Measurements from ENCODE around the gene IQCF2.
A peak's percentile ranks its signal among the peaks of the same experiment; 100 is the strongest.
"Not testable (repeated sequence)": the region's sequence is repeated elsewhere in the genome, so short reads cannot be mapped to it uniquely, and the experiment has no call there.

IQCF2 gene

GRCh38 chr3:51860703-51861665, at the start of gene IQCF2:
IQCF2 (plus strand) TSS chr3:51861615; CDS start chr3:51861667, 52 bp downstream.
- DNase-seq (ENCODE audit: insufficient read length, low spot score) (no peak), FAIRE-seq (no peak)

- DNase-seq (ENCODE audit: insufficient read length, low spot score) (no peak), FAIRE-seq (no peak)
Observed at GRCh38 chr3:51813539-51813938, 47.9 kb upstream of the IQCF2 start.

GRCh38 chr3:51814034-51814433, 47.4 kb upstream of the IQCF2 start:
- DNase-seq (ENCODE audit: insufficient read length, low spot score) (no peak), FAIRE-seq (no peak)

GRCh38 chr3:51815614-51816013, 45.8 kb upstream of the IQCF2 start:
- DNase-seq (ENCODE audit: insufficient read length, low spot score) (no peak), FAIRE-seq (no peak)

DNA sequence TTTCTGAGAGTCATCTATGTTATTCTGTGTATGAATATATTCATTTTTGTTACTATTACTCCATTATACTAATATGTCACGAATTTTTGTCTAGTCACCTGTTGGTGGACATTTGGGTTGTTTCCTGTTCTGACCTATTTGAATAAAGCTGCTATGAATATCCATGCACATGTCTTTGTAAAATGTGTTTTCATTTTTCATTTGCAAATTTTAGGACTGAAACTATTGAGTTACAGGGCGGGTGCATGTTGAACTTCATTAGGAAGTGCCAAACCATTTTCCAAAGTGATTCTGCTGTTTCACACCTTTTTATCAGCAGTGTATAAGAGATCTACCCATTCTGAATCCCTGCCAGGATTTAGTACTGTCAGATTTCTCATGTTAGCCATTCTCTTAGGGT, 44.7 kb upstream of the IQCF2 start:
- no peak for FAIRE-seq
- DNase-seq (ENCODE audit: insufficient read length, low spot score), result no peak

GRCh38 chr3:51817375-51817774, 44.0 kb upstream of the IQCF2 start:
- DNase-seq (ENCODE audit: insufficient read length, low spot score) (no peak), FAIRE-seq (no peak)

GRCh38 chr3:51819151-51819550, 42.3 kb upstream of the IQCF2 start:
- peak; percentile 66 for FAIRE-seq
- no peak for DNase-seq (ENCODE audit: insufficient read length, low spot score)

DNA sequence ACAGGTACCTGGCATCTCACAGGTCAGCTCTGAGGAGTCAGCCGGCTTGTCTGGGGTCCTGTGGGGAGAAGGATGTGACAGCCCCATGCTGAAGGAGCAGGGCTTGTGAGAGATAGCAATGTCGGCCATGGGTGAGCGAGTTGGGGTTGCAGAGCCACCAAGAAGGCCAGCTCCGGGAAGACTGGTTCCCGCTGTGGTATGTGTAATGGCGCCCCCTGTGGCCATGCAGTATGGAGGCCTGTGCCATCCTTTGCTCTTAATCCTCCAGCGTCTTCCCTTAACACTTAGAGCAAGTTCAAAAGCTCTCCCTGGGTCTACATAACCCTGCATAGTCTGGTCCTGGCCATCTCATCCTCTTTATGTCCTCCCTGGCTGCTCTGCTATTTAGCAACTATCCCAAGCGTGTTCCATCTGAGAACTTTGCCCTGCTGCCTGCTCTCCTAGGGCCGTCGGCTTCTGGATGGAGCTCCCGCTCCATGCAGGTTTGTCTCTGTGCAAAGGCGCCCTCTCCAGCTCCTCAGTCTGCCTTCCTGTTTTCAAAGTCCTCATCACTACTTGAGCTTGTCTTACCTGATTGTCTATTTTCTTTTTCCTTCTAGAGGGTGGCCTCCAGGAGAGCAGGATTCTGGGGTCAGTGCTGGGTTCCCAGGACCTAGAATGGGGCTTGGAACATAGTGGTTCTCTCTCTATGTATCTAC, 41.6 kb upstream of the IQCF2 start:
- peak; percentile 21 for DNase-seq (ENCODE audit: insufficient read length, low spot score)
- no peak for FAIRE-seq

DNA sequence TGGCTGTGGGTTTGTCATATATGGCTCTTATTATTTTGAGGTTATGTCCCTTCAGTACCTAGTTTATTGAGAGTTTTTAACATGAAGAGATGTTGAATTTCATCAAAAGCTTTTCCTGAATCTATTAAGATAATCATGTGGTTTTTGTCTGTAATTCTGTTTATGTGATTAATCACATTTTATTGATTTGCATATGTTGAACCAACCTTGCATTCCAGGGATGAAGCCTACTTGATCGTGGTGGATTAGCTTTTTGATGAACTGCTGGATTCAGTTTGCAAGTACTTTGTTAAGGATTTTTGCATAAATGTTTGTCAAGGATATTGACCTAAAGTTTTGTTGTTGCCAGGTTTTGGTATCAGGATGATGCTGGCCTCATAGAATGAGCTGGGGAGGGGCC, 33.1 kb upstream of the IQCF2 start:
- FAIRE-seq, result no peak
- no peak for DNase-seq (ENCODE audit: insufficient read length, low spot score)

- no peak for DNase-seq (ENCODE audit: insufficient read length, low spot score)
- FAIRE-seq, result no peak
Observed at GRCh38 chr3:51830345-51830744, 31.1 kb upstream of the IQCF2 start.

DNA sequence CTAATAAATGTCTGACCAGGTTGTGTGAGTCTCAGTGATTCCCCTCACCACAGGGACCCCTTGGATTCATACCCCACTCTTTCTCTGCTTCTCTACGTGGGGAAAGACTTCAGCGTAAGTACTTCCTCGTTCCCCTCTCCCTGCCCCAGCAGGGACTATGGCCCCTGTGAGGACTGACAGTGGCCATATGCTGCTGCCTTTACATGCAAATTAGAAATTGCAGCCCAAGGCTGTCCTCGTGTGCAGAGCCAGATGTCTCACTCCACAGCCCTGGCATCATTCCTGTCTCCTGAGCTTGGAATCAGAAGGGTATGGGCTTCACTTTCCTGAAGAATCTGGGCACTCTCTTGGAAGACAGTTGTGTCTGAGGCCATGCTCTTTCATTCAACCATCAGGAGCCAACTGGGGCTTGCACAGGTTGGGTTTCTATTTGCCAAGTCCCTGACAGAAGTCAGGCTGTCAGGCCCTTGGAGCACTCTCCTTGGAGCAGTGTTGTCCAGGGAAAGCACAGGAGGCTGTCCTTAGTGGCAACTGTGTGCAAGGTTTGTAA, 30.5 kb upstream of the IQCF2 start:
- DNase-seq (ENCODE audit: insufficient read length, low spot score) (no peak), FAIRE-seq (no peak)

DNA sequence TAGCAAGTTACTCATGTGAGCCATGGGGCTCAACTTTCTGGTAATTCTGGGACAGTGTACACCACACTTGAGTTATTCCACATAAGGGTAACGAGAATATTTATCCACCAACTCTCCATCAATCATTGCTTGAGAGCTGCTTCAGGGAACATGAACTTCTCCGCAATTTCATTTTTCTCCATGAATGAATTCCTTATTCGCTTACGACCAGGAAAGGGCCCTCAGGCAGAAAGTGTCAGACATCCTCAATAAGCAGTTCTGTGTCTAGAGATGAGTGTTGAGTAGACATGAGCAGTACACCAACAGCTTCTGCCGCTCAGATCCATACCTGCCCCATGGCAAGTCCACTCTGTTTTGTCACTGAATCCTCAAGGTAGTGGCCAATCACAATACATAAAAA, 24.8 kb upstream of the IQCF2 start:
- DNase-seq (ENCODE audit: insufficient read length, low spot score), result no peak
- FAIRE-seq, result no peak

GRCh38 chr3:51845129-51845528, 16.3 kb upstream of the IQCF2 start:
- FAIRE-seq, result no peak
- DNase-seq (ENCODE audit: insufficient read length, low spot score), result no peak

- not testable (repeated sequence) for FAIRE-seq; DNase-seq (ENCODE audit: insufficient read length, low spot score)
Observed at GRCh38 chr3:51855411-51855810, 6.0 kb upstream of the IQCF2 start.

DNA sequence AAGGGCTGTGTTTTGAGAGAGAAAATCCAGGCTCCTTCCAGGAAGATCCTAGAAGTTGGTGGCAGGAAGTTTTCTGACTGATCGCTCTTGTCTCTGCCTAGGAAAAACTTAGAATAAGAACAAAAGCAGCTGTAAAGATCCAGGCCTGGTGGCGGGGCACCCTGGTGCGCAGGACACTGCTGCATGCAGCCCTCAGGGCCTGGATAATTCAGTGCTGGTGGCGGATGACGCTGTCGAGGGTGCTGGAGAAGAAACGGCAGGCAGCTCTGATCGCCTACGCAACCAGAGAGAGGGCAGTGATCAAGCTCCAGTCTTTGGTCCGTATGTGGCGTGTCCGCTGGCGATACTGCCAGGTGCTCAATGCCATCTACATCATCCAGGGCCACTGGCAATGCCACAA, 1.5 kb downstream of the IQCF2 start:
- FAIRE-seq, result no peak
- DNase-seq (ENCODE audit: insufficient read length, low spot score), result no peak

DNA sequence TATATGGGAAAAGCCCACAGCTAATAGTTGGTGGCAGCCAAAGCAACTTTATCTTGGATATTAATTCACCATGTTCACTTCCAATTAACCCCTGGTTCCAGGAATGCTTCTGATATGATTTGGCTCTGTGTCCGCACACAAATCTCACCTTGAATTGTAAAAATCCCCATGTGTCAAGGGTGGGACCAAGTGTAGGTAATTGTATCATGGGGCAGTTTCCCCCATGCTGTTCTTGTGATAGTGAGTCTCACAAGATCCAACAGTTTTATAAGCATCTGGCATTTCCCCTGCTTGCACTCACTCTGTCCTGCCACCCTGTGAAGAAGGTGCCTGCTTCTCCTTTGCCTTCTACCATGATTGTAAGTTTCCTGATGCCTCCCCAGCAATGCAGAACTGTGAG, 7.5 kb downstream of the IQCF2 start:
- DNase-seq (ENCODE audit: insufficient read length, low spot score); FAIRE-seq: not testable (repeated sequence)

GRCh38 chr3:51869304-51869703, 7.9 kb downstream of the IQCF2 start:
- no peak for DNase-seq (ENCODE audit: insufficient read length, low spot score)
- FAIRE-seq, result no peak

GRCh38 chr3:51873253-51873766, 11.9 kb downstream of the IQCF2 start:
- FAIRE-seq (no peak), DNase-seq (ENCODE audit: insufficient read length, low spot score) (no peak)

DNA sequence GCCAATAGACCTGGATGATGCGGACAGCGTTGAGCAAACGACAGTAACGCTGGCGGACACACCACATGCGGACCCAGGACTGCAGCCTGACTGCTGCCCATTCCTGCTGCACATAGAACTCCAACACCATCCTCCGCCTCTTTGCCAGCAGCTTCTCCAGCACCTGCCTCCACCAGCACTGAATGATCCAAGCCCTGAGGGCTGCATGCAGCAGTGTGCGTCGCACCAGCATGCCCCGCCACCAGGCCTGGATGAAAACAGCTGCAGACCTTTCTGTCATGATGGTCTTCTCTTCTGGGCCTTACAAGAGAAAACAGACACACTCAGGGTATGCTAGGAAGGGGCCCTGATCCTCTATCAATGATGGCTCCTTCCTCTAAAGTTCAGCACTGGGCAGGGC, 12.5 kb downstream of the IQCF2 start:
- FAIRE-seq (no peak), DNase-seq (ENCODE audit: insufficient read length, low spot score) (no peak)

GRCh38 chr3:51874411-51874810, 13.0 kb downstream of the IQCF2 start:
- FAIRE-seq, result peak; percentile 51
- no peak for DNase-seq (ENCODE audit: insufficient read length, low spot score)

- peak; percentile 4 for FAIRE-seq
Observed at GRCh38 chr3:51874889-51875288, 13.5 kb downstream of the IQCF2 start.

More at GRCh38 chr3:51874889-51875288, 13.5 kb downstream of the IQCF2 start:
- no peak for DNase-seq (ENCODE audit: insufficient read length, low spot score)
